RWPE2 (cell line): Measurements from ENCODE around the gene TSKU.

Experiments used
- ATAC-seq: fragments of 200-7000 bp; cut with Tn5 transposase; 3 replicates; pipeline ENCODE4 v1.9.1; 2021; ENCODE audit warnings: low read depth
- DNase-seq: peaks from one replicate; pipeline ENCODE4 v3.0.0-alpha.2; 2020; ENCODE audit warnings: low spot score
- H3K27ac ChIP-seq: fragments of 450-650 bp; 2 replicates; pipeline ENCODE4 v1.5.1; 2017; ENCODE audit warnings: mild to moderate bottlenecking; ENCODE audit not compliant: poor library complexity, severe bottlenecking
- H3K27me3 ChIP-seq: fragments of 250-450 bp; sonication (Bioruptor Pico); 2 replicates; pipeline ENCODE4 v1.5.1; 2021; ENCODE audit warnings: mild to moderate bottlenecking, moderate library complexity; ENCODE audit not compliant: insufficient read depth, poor library complexity, severe bottlenecking
- H3K36me3 ChIP-seq: fragments of 250-450 bp; sonication (Bioruptor Pico); 2 replicates; pipeline ENCODE4 v1.5.1; 2020; ENCODE audit warnings: low read depth, mild to moderate bottlenecking, moderate library complexity
- H3K4me1 ChIP-seq: fragments of 250-450 bp; sonication (Bioruptor Pico); 2 replicates; pipeline ENCODE4 v1.5.1; 2021; ENCODE audit warnings: mild to moderate bottlenecking, moderate library complexity; ENCODE audit not compliant: insufficient read depth, poor library complexity, severe bottlenecking
- H3K4me3 ChIP-seq: fragments of 250-450 bp; sonication (Bioruptor Pico); 2 replicates; pipeline ENCODE4 v1.5.1; 2021; ENCODE audit warnings: mild to moderate bottlenecking, moderate library complexity; ENCODE audit not compliant: severe bottlenecking
- H3K9me3 ChIP-seq: fragments of 250-450 bp; sonication (Bioruptor Pico); 2 replicates; pipeline ENCODE4 v1.5.1; 2021; ENCODE audit warnings: mild to moderate bottlenecking, moderate library complexity; ENCODE audit not compliant: severe bottlenecking
- TF ChIP-seq, protein P1 (sequence below): fragments of 450-650 bp; IDR thresholded peaks from one replicate; pipeline ENCODE4 v1.5.1; 2017; ENCODE audit warnings: mild to moderate bottlenecking, moderate library complexity; ENCODE audit not compliant: poor library complexity, severe bottlenecking

The TSKU gene

GRCh38 chr11:76759092-76759491, 24.1 kb upstream of the TSKU start:
- Histone ChIP-seq H3K4me1 (peaks cover 7% of the 10 kb centered on the region), H3K27me3 (no peaks in the 10 kb centered on the region), H3K9me3 (no peaks in the 10 kb centered on the region), H3K4me3 (no peak overlapping the region), H3K36me3 (no peaks in the 10 kb centered on the region), H3K27ac (no peak overlapping the region)
- ATAC-seq (no peak), DNase-seq (no peak)
- TF ChIP-seq, protein P1, sequence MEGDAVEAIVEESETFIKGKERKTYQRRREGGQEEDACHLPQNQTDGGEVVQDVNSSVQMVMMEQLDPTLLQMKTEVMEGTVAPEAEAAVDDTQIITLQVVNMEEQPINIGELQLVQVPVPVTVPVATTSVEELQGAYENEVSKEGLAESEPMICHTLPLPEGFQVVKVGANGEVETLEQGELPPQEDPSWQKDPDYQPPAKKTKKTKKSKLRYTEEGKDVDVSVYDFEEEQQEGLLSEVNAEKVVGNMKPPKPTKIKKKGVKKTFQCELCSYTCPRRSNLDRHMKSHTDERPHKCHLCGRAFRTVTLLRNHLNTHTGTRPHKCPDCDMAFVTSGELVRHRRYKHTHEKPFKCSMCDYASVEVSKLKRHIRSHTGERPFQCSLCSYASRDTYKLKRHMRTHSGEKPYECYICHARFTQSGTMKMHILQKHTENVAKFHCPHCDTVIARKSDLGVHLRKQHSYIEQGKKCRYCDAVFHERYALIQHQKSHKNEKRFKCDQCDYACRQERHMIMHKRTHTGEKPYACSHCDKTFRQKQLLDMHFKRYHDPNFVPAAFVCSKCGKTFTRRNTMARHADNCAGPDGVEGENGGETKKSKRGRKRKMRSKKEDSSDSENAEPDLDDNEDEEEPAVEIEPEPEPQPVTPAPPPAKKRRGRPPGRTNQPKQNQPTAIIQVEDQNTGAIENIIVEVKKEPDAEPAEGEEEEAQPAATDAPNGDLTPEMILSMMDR, result no peak

DNA sequence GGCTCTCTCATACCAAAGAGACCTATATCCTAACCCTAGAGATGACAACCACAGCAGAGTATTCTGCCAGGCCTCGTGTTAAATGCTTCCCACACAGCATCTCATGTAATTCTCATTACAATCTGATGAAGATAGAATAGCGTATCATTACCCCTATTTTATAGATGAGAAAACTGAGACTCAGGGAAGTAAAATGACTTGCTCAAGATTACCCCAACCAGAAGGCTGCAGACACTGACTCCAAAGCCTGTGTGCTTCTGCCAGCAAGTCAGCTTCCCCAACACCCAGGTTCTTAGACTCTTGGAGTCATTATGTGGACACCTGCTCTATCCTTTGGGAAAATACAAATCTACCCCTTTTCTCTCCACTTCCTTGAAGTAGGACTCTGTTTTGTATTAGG, 23.6 kb upstream of the TSKU start:
- ATAC-seq (no peak), DNase-seq (no peak)
- peaks cover 10% of the 10 kb centered on the region for H3K4me1 ChIP-seq
- H3K36me3 ChIP-seq, result no peaks in the 10 kb centered on the region
- H3K9me3 ChIP-seq, result no peaks in the 10 kb centered on the region
- no peak overlapping the region for H3K27ac ChIP-seq
- no peak overlapping the region for H3K4me3 ChIP-seq
- H3K27me3 ChIP-seq, result no peaks in the 10 kb centered on the region
- TF ChIP-seq, protein P1, result no peak

DNA sequence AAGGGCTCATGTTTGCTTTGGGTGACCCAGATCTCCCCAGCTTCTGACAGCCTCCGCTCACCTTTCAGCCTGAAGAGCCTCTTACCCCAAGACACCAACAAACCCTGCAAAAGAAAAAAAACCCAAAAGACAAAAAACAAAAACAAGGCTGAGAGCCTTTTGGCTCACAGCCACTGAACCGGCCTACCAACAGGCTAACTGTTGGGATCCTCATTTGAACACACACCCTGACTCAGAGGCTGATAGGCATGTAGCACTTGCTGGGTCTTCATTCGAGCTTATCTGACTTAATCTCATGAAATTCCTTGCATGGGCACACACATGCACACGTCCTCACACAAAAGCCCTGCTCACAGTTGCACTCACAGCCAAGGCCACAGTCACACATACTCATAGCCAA, 22.9 kb upstream of the TSKU start:
- H3K9me3 ChIP-seq, result no peaks in the 10 kb centered on the region
- no peaks in the 10 kb centered on the region for H3K36me3 ChIP-seq
- H3K27ac ChIP-seq, result no peak overlapping the region
- ATAC-seq (no peak), DNase-seq (no peak)
- TF ChIP-seq, protein P1, result no peak
- H3K4me1 ChIP-seq, result peaks cover 10% of the 10 kb centered on the region
- no peak overlapping the region for H3K4me3 ChIP-seq
- H3K27me3 ChIP-seq, result no peaks in the 10 kb centered on the region

DNA sequence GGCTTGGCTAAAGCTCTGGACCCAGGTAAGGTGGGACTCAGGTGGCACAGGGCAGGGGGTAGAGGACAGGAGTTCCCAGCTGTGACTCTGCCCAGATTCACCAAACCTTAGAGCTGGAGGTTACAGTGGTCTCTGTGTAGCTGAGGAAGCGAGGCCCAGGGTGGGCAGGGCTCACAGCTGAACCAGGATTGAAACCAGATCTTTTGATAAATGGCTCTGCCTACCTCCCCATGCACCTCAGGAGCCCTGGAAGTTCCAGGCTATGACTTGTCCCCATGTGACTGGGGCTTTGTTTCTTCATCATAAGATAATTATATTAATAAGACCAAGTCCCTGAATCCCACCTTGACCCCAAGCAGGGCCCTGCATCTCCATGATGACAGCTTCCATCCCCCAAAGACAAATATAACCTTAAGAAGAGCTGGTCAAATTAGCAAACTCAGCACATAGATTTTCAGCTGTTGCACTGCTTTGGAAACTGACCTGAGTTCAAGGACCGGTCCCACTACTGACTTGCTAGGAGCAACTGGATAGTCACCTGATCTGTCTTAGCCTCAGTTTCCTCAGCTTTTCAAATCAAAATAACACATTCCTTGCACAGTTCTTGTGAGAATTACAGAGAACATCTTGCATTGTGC, 21.3 kb upstream of the TSKU start:
- H3K9me3 ChIP-seq, result no peaks in the 10 kb centered on the region
- H3K27me3 ChIP-seq, result no peaks in the 10 kb centered on the region
- no peak overlapping the region for H3K27ac ChIP-seq
- DNase-seq, result no peak
- no peak overlapping the region for H3K4me3 ChIP-seq
- H3K36me3 ChIP-seq, result no peaks in the 10 kb centered on the region
- H3K4me1 ChIP-seq, result peaks cover 10% of the 10 kb centered on the region
- TF ChIP-seq, protein P1, result no peak
- no peak for ATAC-seq

DNA sequence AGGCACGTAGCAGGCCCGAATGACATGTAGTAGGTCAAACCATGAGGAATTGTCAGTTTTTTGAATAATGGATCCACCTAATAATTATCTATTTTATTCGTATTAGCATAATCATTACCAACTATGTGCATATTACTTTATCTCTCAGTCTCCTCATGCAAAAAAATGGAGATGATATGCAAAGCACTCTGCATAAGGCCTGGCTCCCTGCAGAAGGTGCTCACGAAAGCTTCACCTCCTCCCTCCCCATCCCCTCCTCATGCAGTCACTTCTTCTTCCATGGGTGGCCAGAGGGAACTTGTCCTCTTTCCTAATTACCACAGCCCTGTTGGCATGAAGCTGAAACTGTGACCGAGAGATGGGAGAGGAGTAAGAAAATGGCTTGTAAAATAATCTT, 20.8 kb upstream of the TSKU start:
- peaks cover 10% of the 10 kb centered on the region for H3K4me1 ChIP-seq
- no peaks in the 10 kb centered on the region for H3K27me3 ChIP-seq

More for the DNA sequence above, 20.8 kb upstream of the TSKU start:
- no peaks in the 10 kb centered on the region for H3K36me3 ChIP-seq
- no peak for ATAC-seq
- no peak overlapping the region for H3K27ac ChIP-seq
- TF ChIP-seq, protein P1, result no peak
- no peak for DNase-seq
- no peak overlapping the region for H3K4me3 ChIP-seq
- no peaks in the 10 kb centered on the region for H3K9me3 ChIP-seq
